ENCODE results near the gene CHCHD1. TPM values are rescaled to one million over a fixed set of nuclear protein-coding genes. Genes with fewer than 3 reads are reported as not detected.

CHCHD1 gene
- total RNA-seq, 1 experiment from 2014 or later: 44.1 TPM

DNA sequence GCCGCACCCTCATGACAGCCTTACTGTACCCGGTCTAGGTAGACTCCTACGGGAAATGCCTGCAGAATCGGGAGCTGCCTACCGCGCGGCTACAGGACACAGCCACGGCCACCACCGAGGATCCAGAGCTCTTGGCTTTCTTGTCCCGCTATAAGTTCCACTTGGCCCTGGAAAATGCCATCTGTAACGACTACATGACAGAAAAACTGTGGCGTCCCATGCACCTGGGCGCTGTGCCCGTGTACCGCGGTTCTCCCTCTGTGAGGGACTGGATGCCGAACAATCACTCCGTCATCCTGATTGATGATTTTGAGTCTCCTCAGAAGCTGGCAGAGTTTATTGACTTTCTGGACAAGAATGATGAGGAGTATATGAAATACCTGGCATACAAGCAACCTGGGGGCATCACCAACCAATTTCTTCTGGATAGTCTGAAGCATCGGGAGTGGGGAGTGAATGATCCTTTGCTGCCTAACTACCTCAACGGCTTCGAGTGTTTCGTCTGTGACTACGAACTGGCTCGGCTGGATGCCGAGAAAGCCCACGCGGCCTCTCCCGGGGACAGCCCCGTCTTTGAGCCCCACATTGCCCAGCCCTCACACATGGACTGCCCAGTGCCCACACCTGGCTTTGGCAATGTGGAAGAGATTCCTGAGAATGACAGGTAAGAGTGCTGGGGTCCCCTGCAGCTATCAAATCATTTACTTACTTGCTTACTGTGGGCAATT is 8.5 kb upstream of the CHCHD1 start:
- Mint-ChIP-seq H3K4me1 (ENCODE audit: low read depth, unreplicated experiment) (peaks cover 24% of the 10 kb centered on the region), H3K36me3 (ENCODE audit: insufficient read depth, unreplicated experiment) (peaks cover 61% of the 10 kb centered on the region), H3K4me3 (ENCODE audit: low read depth, unreplicated experiment) (peak overlapping the region; percentile 93), H3K9me3 (ENCODE audit: low read depth, unreplicated experiment) (no peaks in the 10 kb centered on the region), H3K27me3 (ENCODE audit: unreplicated experiment) (no peaks in the 10 kb centered on the region), H3K27ac (ENCODE audit: unreplicated experiment) (peak overlapping the region; percentile 35)
- BruUV-seq (replicated peaks): TSS peak; percentile 39
- CTCF ChIA-PET: interaction anchor here (0.5 to 3.1 kb wide), 5 partner anchors 8 to 43 kb away, joined by 4 to 14 read pairs (median 4); partner anchors contain the start of gene CHCHD1
- intact Hi-C loops (cut with micrococcal nuclease; ENCODE audit: unreplicated experiment): loop anchor here (10.0 kb wide), 1 partner anchor 101 kb away; the partner anchor contains the start of gene CAMK2G
- TF ChIP-seq CTCF (IDR thresholded peaks at IDR 0.05; ENCODE audit: unreplicated experiment): no peak
- DNase-seq: no peak

GRCh38 chr10:73774637-73775036 is 7.2 kb upstream of the CHCHD1 start:
- Mint-ChIP-seq H3K36me3 (ENCODE audit: insufficient read depth, unreplicated experiment) (peaks cover 58% of the 10 kb centered on the region), H3K27me3 (ENCODE audit: unreplicated experiment) (no peaks in the 10 kb centered on the region), H3K9me3 (ENCODE audit: low read depth, unreplicated experiment) (no peaks in the 10 kb centered on the region), H3K4me1 (ENCODE audit: low read depth, unreplicated experiment) (peaks cover 25% of the 10 kb centered on the region), H3K27ac (ENCODE audit: unreplicated experiment) (peak overlapping the region; percentile 15), H3K4me3 (ENCODE audit: low read depth, unreplicated experiment) (peak overlapping the region; percentile 93)
- DNase-seq: peak; percentile 29
- CTCF ChIA-PET: interaction anchor here (1.0 to 2.4 kb wide), 2 partner anchors 44 to 105 kb away, joined by 3 to 8 read pairs; no protein-coding TSS in a partner anchor
- intact Hi-C loops (cut with micrococcal nuclease; ENCODE audit: unreplicated experiment): loop anchor here (10.0 kb wide), 1 partner anchor 100 kb away; the partner anchor contains the start of gene CAMK2G
- BruUV-seq (replicated peaks): no TSS peak
- no peak for TF ChIP-seq CTCF (IDR thresholded peaks at IDR 0.05; ENCODE audit: unreplicated experiment)

DNA sequence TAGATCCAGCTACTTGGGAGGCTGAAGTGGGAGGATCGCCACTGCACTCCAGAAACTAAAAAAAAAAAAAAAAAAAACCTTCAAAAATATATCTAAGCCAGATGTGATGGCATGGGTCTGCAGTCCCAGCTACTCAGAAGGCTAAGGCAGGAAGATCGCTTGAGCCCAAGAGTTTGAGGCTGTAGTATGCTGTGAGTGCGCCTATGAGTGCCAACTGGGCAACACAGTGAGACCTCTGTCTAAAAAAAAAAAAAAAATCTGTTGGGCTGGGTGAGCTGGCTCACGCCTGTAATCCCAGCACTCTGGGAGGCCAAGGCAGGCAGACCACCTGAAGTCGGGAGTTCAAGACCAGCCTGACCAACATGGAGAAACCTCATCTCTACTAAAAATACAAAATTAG is 2.8 kb upstream of the CHCHD1 start:
- no peak overlapping the region for H3K4me3 Mint-ChIP-seq (ENCODE audit: low read depth, unreplicated experiment)
- no peaks in the 10 kb centered on the region for H3K9me3 Mint-ChIP-seq (ENCODE audit: low read depth, unreplicated experiment)
- peaks cover 47% of the 10 kb centered on the region for H3K36me3 Mint-ChIP-seq (ENCODE audit: insufficient read depth, unreplicated experiment)
- H3K27ac Mint-ChIP-seq (ENCODE audit: unreplicated experiment): no peak overlapping the region
- no TSS peak for BruUV-seq (replicated peaks)
- no peak for TF ChIP-seq CTCF (IDR thresholded peaks at IDR 0.05; ENCODE audit: unreplicated experiment)
- intact Hi-C loops (cut with micrococcal nuclease; ENCODE audit: unreplicated experiment): loop anchor here (10.0 kb wide), 1 partner anchor 96 kb away; the partner anchor contains the start of gene CAMK2G
- H3K27me3 Mint-ChIP-seq (ENCODE audit: unreplicated experiment): no peaks in the 10 kb centered on the region
- DNase-seq: no peak
- CTCF ChIA-PET: no interaction called here
- H3K4me1 Mint-ChIP-seq (ENCODE audit: low read depth, unreplicated experiment): peaks cover 44% of the 10 kb centered on the region

GRCh38 chr10:73779539-73780197 is 2.2 kb upstream of the CHCHD1 start:
- H3K27ac Mint-ChIP-seq (ENCODE audit: unreplicated experiment): peak overlapping the region; percentile 27
- intact Hi-C loops (cut with micrococcal nuclease; ENCODE audit: unreplicated experiment): loop anchor here (10.0 kb wide), 1 partner anchor 95 kb away; the partner anchor contains the start of gene CAMK2G
- peaks cover 47% of the 10 kb centered on the region for H3K36me3 Mint-ChIP-seq (ENCODE audit: insufficient read depth, unreplicated experiment)
- no peak for DNase-seq
- no peaks in the 10 kb centered on the region for H3K9me3 Mint-ChIP-seq (ENCODE audit: low read depth, unreplicated experiment)
- BruUV-seq (replicated peaks): no TSS peak
- peaks cover 38% of the 10 kb centered on the region for H3K4me1 Mint-ChIP-seq (ENCODE audit: low read depth, unreplicated experiment)
- CTCF ChIA-PET: interaction anchor here (0.6 kb wide), 1 partner anchor 51 kb away, joined by 5 read pairs; no protein-coding TSS in a partner anchor
- peak overlapping the region; percentile 93 for H3K4me3 Mint-ChIP-seq (ENCODE audit: low read depth, unreplicated experiment)
- no peak for TF ChIP-seq CTCF (IDR thresholded peaks at IDR 0.05; ENCODE audit: unreplicated experiment)
- H3K27me3 Mint-ChIP-seq (ENCODE audit: unreplicated experiment): no peaks in the 10 kb centered on the region
